PC-9 (cell line): ENCODE data around the gene VILL. TPM values are rescaled to one million over a fixed set of nuclear protein-coding genes. Genes with fewer than 3 reads are reported as not detected.

Source experiments
- BruUV-seq: library from RNA; stranded (reverse); fragments of 400-500 nt; replicated peaks from 2 replicates; lab custom pipeline; 2021; lab: Mats Ljungman, UMichigan
- CTCF ChIA-PET: fragments of 300-600 bp; sonication (Branson Sonifier 250); formaldehyde crosslinking; loops from one replicate; lab custom pipeline; 2022; ENCODE audit warnings: antibody characterized with exemption; lab: Charles Lee
- POLR2A ChIA-PET: fragments of 300-600 bp; sonication (Branson Sonifier 250); formaldehyde crosslinking; loops from one replicate; lab custom pipeline; 2022; ENCODE audit warnings: antibody characterized with exemption; ENCODE audit not compliant: unreplicated experiment; lab: Charles Lee
- DNase-seq, 2 experiments: peaks; one replicate each; pipeline versions ENCODE4 v3.0.0 to v3.0.0-alpha.2; 2015 to 2022; ENCODE audit warnings: mixed read lengths in 1 of 2
- H2AFZ ChIP-seq: fragments of 200-600 bp; sonication (generic); 2 replicates; pipeline ENCODE4 v1.8.1; 2017; ENCODE audit warnings: antibody characterized with exemption
- H3F3A ChIP-seq: fragments of 200-600 bp; sonication (generic); 2 replicates; pipeline ENCODE4 v1.8.1; 2017; ENCODE audit warnings: antibody characterized with exemption, mild to moderate bottlenecking, low read depth; ENCODE audit not compliant: insufficient read depth
- H3K27ac ChIP-seq: fragments of 200-600 bp; sonication (generic); 2 replicates; pipeline ENCODE4 v1.6.1; 2016; ENCODE audit warnings: mixed run types
- H3K27me3 ChIP-seq: fragments of 200-600 bp; sonication (generic); 2 replicates; pipeline ENCODE4 v1.6.1; 2016; ENCODE audit warnings: low read depth, mixed run types; ENCODE audit not compliant: insufficient read depth
- H3K36me3 ChIP-seq: fragments of 200-600 bp; sonication (generic); 2 replicates; pipeline ENCODE4 v1.6.1; 2016; ENCODE audit warnings: low read depth, mixed run types
- H3K4me1 ChIP-seq: fragments of 200-600 bp; sonication (generic); replicated peaks from 2 replicates; pipeline ENCODE4 v1.6.1; 2016; ENCODE audit warnings: mixed run types; ENCODE audit not compliant: insufficient read depth
- H3K4me2 ChIP-seq: fragments of 200-600 bp; sonication (generic); 2 replicates; pipeline ENCODE4 v1.6.1; 2017; ENCODE audit warnings: mixed run types
- H3K4me3 ChIP-seq: fragments of 200-600 bp; sonication (generic); 2 replicates; pipeline ENCODE4 v1.6.1; 2016; ENCODE audit warnings: mixed run types
- H3K79me2 ChIP-seq: fragments of 200-600 bp; sonication (generic); 2 replicates; pipeline ENCODE4 v1.6.1; 2017; ENCODE audit warnings: low read depth, mixed run types
- H3K9me2 ChIP-seq: fragments of 200-600 bp; sonication (generic); 2 replicates; pipeline ENCODE4 v1.8.1; 2017; ENCODE audit warnings: mild to moderate bottlenecking; ENCODE audit not compliant: insufficient read depth
- H3K9me3 ChIP-seq: fragments of 200-600 bp; sonication (generic); 2 replicates; pipeline ENCODE4 v1.8.1; 2016; ENCODE audit warnings: low read depth; ENCODE audit not compliant: insufficient read depth
- H4K20me1 ChIP-seq: fragments of 200-600 bp; sonication (generic); 2 replicates; pipeline ENCODE4 v1.8.1; 2017; ENCODE audit not compliant: insufficient read depth
- EZH2 ChIP-seq: fragments of 200-600 bp; sonication (generic); IDR thresholded peaks from 2 replicates; pipeline ENCODE4 v1.8.0; 2017; ENCODE audit warnings: antibody characterized with exemption, low read depth
- intact Hi-C: fragments of 100-400 bp; cut with micrococcal nuclease; formaldehyde crosslinking; loops from one replicate; pipeline ENCODE4 v1.10.0; 2022; ENCODE audit not compliant: unreplicated experiment
- total RNA-seq: library from RNA; stranded (reverse); gene quantifications from 2 replicates; pipeline ENCODE4 v1.2.3, GENCODE V29; 2021
- TF ChIP-seq, protein P1 (sequence below): fragments of 200-600 bp; sonication (generic); conservative IDR thresholded peaks from 2 replicates; pipeline ENCODE4 v1.6.1; 2017; ENCODE audit warnings: mixed run types, antibody characterized with exemption, mild to moderate bottlenecking, moderate library complexity

The VILL gene
- total RNA-seq, 1 experiment from 2014 or later: 14.7 TPM

DNA sequence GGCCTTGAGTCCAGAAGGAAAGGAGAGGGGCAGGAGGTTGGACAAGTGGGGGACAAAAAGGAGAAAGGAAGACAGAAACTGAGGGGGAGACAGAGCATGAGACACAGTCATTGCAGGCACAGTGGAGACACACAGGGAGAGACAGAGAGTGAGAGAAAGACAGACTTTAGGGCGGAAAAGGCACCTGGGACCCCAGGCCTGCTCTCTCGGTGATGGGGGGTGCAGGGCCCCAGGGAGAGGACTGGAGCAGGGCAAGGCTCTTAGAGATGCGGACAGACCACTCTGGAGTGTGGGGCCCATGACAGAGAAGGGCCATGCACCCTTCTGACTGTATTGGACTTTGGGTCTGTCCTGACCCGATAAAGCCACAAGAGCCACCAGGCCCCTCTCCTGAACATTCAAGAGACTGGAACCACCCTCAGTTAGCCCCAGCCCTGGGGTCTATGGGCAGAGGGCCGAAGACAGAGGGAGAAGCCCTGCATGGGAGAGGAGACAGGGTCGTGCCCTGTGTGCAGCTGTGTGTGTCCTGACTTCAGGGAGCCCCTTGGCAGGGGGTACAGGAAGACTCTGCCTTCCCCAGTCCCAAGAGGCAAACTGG is 26.4 kb downstream of the VILL start:
- CTCF ChIA-PET: interaction anchor here (0.6 kb wide), 1 partner anchor 626 kb away, joined by 3 read pairs; no protein-coding TSS in a partner anchor
- Histone ChIP-seq H3K4me1 (no peaks in the 10 kb centered on the region), H3K27ac (no peak overlapping the region), H3K4me2 (no peak overlapping the region), H3K9me3 (no peaks in the 10 kb centered on the region), H4K20me1 (no peaks in the 10 kb centered on the region), H3F3A (no peaks in the 10 kb centered on the region), H3K9me2 (no peaks in the 10 kb centered on the region), H3K27me3 (no peaks in the 10 kb centered on the region), H3K36me3 (no peaks in the 10 kb centered on the region), H3K4me3 (no peak overlapping the region), H3K79me2 (no peaks in the 10 kb centered on the region), H2AFZ (no peak overlapping the region)
- BruUV-seq: no TSS peak
- DNase-seq: no peak
- TF ChIP-seq EZH2: no peak
- TF ChIP-seq, protein P1, sequence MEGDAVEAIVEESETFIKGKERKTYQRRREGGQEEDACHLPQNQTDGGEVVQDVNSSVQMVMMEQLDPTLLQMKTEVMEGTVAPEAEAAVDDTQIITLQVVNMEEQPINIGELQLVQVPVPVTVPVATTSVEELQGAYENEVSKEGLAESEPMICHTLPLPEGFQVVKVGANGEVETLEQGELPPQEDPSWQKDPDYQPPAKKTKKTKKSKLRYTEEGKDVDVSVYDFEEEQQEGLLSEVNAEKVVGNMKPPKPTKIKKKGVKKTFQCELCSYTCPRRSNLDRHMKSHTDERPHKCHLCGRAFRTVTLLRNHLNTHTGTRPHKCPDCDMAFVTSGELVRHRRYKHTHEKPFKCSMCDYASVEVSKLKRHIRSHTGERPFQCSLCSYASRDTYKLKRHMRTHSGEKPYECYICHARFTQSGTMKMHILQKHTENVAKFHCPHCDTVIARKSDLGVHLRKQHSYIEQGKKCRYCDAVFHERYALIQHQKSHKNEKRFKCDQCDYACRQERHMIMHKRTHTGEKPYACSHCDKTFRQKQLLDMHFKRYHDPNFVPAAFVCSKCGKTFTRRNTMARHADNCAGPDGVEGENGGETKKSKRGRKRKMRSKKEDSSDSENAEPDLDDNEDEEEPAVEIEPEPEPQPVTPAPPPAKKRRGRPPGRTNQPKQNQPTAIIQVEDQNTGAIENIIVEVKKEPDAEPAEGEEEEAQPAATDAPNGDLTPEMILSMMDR: no peak
- intact Hi-C loops: no loop called here
- POLR2A ChIA-PET: no interaction called here

DNA sequence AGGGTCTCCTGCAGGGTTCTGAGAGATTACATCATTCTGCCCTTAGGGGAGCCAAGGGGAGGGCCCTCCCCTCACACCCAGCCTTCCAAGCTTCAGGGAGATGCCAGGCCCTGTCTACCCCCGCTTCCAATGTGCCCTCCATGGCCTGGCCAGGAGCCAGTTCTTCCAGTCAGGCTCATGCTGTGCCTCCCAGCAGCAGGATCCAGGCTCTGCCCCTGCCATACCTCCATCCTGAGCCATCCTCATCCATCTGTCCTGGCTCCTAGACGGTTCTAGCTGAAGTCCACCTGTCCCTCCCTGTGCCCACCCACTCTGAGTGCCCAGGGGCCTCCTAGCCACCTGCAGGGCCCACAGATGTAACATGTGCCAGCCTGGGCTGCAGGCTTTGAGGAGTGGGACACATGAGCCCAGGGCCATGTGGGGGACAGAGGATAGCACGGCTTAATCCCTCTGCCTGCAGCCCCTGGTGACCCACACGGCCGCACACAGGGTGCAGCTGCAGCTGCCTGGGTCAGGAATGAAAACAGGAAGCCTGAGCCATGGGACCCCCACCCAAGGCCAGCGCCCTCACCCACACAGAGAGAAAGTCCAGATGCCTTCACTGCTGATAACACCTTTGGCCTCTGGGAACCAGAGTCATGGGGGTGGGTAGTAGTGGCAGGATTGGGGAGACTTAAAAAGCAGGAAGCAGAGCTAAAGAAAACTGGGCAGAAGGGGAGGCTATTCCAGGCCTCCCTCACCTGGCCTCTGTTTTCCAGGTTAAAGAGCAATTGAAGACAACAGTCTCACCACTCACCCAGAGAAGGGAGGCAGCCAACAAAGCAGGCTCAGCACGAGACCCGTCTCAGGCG is 27.1 kb downstream of the VILL start:
- no peaks in the 10 kb centered on the region for H3K27me3 ChIP-seq
- intact Hi-C loops: no loop called here
- no peaks in the 10 kb centered on the region for H3K9me2 ChIP-seq
- no peak for TF ChIP-seq EZH2
- TF ChIP-seq, protein P1: no peak
- H3K27ac ChIP-seq: no peak overlapping the region
- H3K9me3 ChIP-seq: no peaks in the 10 kb centered on the region
- no peaks in the 10 kb centered on the region for H4K20me1 ChIP-seq
- H3K36me3 ChIP-seq: no peaks in the 10 kb centered on the region
- ChIA-PET CTCF (interaction anchor here (0.6 kb wide), 1 partner anchor 625 kb away, joined by 3 read pairs; no protein-coding TSS in a partner anchor), POLR2A (no interaction called here)
- H3K4me1 ChIP-seq: no peaks in the 10 kb centered on the region
- no peaks in the 10 kb centered on the region for H3F3A ChIP-seq
- no TSS peak for BruUV-seq
- no peak for DNase-seq
- H3K4me2 ChIP-seq: no peak overlapping the region
- H3K4me3 ChIP-seq: no peak overlapping the region
- H3K79me2 ChIP-seq: no peaks in the 10 kb centered on the region
- no peak overlapping the region for H2AFZ ChIP-seq

DNA sequence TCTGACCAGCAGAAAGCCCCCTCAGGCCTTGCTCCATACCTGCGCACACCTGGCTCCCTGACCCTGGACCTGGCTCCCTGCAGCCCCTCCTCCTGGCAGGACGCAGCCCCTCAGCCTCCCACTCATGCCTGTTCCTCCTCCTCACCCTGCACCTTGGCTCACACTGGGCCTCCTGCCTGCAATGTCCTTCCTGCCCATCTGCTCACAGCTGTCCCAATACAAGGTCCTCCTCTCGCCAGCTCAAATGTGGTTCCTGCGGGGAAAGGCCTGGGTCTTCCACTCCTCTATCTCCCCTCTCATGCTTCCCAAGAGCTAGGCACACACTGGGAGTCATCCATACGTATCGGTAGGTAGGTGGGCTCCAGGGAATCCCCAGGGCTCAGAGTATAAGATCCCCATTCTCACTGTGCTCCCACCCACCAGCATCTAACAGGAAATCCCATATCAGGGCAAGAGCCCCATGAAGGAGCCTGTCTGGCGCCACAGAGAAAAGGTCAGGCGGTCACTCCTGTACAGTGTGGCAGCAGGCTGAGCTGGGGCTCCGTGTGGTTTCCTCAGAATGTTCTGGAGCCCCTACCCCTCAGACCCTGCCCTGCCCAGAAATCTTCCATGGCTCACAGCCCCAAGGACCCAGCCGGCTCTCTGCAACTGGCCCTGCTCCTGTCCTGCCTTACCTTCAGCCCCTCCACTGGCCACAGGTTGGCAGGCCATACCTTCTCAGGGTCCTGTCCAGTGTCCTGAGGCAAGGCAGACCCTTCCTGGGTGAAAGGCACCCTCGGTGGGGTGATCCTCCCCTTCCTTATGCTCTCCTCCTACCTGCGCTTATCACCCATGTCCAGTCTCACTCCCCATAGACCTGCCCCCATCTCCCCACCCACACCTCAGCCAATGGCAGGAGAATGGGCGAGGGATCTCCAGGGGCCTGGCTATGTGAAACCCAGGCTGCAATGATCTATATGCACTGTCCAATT is 28.0 kb downstream of the VILL start:
- BruUV-seq: no TSS peak
- CTCF ChIA-PET: no interaction called here
- no peak for DNase-seq
- H3K9me2 ChIP-seq: no peaks in the 10 kb centered on the region
- H3F3A ChIP-seq: no peaks in the 10 kb centered on the region; the same call in 1 of the 2 replicates
- H3K36me3 ChIP-seq: no peaks in the 10 kb centered on the region
- no peaks in the 10 kb centered on the region for H3K79me2 ChIP-seq
- no peaks in the 10 kb centered on the region for H3K9me3 ChIP-seq
- POLR2A ChIA-PET: no interaction called here
- no peaks in the 10 kb centered on the region for H3K27me3 ChIP-seq
- no peaks in the 10 kb centered on the region for H3K4me1 ChIP-seq
- intact Hi-C loops: no loop called here
- TF ChIP-seq EZH2: no peak
- TF ChIP-seq, protein P1: no peak
- H4K20me1 ChIP-seq: no peaks in the 10 kb centered on the region
- no peak overlapping the region for H3K27ac ChIP-seq
- H3K4me3 ChIP-seq: no peak overlapping the region
- H3K4me2 ChIP-seq: no peak overlapping the region
- no peak overlapping the region for H2AFZ ChIP-seq
